Activated CD4-positive, alpha-beta T cell treated with anti-CD3 and anti-CD28 coated beads, Interleukin-2, amount 50 U/mL, for 24 hours (primary cell): ENCODE measurements around the gene LILRB5.
"Not testable (repeated sequence)": the region's sequence is repeated elsewhere in the genome, so short reads cannot be mapped to it uniquely, and the experiment has no call there.

Experiments used
- DNase-seq, 2 donors: peaks; one replicate each; pipeline ENCODE4 v3.0.0-alpha.2; 2020; ENCODE audit warnings: low read depth in 1 of 2, low spot score in 1 of 2

The LILRB5 gene

DNA sequence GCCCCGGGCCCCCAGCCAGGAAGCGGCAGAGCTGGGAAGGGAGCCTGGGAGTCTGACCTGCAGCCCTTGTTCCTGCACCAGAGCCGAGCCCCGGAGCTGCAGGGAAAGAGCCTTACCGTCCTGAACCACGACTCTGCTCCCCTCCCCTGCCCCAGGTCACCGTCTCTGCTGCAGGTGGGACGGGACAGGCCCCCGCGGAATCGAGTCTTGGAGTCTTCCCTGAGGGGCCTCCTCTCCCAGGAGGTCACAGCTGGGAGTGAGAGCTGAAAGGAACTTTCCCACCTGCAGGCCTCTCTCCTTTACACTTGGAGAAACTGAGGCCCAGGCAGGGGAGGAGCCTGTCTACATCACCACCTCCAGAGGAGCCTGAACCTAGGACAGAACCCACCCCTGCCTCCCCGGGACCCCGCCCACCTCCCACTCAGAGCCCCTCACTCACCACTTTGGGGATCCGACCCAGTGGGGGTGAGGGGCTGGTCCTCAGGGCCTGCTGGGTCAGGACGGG, 20.1 kb upstream of the LILRB5 start:
- DNase-seq = not testable (repeated sequence)

DNA sequence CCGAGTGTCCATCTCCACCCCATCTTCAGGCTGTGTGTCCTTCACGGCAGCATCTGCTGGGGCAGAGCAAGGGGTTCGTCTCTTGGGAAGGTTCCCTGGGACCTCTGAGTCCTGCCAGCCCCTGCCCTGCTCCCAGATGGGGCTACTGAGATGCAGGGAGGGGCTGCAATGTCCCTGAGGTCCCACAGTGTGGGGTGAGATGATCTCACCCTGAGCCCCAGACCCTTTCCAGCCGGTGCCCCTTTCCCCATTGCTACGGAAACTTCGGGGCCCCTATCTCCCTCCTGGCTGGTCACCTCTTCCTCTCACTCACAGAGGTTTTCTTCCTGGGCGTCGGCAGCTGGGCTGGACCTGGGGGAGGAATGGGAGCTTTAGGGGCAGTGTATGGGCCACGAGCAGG, 18.9 kb upstream of the LILRB5 start:
- DNase-seq = no peak

DNA sequence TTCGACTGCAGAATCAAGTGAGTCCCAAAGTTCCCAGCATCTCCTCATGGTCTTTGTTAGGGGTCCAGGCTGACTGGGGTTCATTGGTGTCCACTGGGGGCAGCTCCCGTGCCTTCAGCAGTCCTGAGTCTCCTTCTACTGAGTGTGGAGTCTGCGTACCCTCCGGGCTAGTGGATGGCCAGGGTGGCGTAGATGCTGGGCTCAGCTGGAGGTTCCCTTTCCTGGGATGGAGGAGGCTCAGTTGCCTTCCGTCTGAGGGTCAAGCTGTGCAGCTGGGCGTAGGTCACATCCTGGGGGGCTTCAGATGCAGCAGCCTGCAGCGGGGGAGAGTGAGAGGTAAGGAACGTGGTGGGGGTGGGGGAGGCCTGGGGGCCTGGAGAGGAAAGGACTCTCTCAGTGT, 17.4 kb upstream of the LILRB5 start:
- not testable (repeated sequence) for DNase-seq

DNA sequence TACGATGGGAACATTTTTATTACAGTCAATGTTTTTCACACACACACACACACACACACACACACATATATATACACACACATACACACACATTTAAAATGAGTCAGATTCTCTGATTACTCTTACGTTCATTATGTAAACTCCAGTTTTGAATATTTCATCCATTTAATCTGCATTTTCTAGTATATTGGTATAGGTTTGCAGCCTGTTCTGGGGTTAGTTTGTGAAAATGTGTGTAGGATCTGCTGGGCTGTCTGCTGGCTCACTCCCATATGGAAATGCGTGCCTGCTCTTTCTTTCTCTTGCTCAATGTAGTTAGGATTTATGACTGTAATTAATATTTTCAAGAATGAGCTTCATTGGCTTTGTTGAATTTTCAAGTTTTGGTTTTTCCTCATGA, 16.7 kb upstream of the LILRB5 start:
- DNase-seq = no peak

DNA sequence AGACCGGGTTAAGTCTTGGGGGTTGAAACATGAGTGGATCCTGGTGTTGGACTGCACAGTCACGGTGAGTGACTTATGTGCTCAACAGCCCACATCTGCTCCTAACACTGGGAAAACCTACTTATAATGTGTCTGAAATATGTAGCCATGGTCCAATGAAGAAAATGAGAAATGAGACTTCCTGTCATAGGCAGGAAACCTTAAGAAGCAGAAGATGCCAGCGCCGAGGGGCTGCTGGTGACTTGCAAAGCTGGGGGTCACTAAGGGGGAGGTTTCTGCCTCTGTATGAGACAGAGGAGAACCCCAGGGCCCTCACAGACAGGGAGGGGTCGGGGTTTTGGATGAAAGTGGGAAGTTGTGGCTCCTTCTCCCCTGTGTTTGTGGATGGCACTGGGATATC, 15.1 kb upstream of the LILRB5 start:
- not testable (repeated sequence) for DNase-seq

DNA sequence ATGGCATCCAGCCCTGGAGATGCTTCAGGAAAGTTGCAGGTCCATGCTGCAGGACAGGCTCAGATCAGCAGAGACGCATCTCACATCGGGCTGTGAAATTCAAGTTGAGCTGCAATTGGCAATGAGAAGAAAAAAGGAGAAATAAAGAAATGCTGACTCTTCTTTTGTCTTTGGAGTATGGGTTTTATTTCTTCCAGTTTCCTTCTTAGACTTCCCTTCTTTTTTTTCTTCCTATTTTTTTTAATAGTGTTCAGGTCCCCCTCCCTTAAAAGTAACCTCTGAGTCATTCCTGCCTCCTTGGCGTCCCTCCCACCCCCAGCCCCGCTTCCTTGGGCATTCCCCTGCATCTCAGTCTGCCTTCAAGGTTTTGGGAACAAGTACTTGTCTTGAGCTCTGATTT, 14.5 kb upstream of the LILRB5 start:
- DNase-seq = not testable (repeated sequence)

DNA sequence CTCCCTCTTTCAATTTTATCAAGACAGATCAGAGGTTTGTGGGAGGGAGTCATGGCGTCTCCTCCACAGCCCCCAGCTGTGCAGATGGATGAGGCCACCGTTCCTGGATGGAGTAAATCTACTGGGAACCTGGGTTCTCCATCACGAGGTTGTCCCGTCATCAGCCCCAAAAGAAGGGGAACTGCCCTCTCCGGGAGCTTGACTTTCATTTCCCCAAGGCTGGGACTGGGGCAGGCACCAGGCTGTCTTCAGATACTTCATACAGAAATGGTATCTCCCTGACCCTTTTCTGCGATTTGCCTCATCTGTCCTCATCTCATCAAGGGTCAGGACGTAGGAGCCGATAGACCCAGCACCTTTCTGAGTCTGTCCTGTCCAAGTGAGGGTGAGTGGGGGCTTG, 14.0 kb upstream of the LILRB5 start:
- DNase-seq = no peak

GRCh38 chr19:54268936-54269335, 11.9 kb upstream of the LILRB5 start:
- no peak for DNase-seq

DNA sequence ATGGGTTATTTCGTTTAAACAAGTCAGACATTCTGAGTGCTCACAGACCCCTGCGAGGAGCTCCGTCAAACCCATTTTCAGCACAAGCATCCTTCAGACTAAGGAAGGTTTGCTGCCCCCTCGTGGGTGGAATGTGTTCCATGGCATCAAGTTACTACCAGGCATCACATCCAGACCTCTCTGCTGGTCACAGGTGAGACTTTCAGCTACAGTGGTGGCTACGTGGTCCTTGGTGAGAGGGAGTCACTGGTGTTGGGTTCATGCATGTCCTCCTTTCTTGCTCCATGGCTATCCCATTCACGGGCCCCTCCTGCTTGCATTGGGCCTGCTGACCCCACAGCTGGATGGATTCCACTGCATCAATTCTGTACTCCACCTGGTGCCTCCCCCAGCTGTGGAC, 9.1 kb upstream of the LILRB5 start:
- peak; percentile 39 to 63 for DNase-seq

DNA sequence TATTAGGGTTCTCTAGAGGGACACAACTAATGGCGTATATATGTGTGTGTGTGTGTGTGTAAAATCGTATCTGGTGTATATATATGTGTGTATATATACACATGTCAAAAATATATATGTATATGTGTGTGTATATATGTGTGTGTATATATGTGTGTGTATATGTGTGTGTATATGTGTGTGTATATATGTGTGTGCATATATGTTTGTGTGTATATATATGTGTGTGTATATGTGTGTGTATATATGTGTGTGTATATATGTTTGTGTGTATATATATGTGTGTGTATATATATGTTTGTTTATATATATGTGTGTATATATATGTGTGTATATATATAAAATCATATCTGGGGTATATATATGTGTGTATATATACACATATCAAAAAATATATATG, 5.4 kb upstream of the LILRB5 start:
- DNase-seq = no peak

DNA sequence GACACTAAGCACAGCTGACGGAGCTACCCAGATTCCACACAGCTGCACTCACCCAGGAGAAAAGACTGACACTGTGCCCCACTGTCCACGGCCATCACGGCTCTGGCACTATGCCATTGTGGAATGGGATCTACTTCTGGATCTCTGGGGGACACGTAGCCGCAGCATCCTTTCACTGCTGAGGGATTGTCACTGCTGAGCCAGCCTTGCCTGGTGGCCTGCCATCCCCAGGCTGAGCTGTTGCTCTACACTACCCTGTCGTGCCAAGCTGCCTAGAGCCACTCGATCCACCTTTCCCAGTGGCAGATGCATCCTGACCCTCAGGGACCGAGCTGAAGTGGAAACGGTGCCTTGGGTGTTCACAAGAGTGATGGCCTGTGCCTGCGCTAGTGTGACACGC, 5.0 kb upstream of the LILRB5 start:
- no peak for DNase-seq

- DNase-seq = no peak
These were observed 590 bp downstream of the LILRB5 start for GRCh38 chr19:54256250-54257115.

DNA sequence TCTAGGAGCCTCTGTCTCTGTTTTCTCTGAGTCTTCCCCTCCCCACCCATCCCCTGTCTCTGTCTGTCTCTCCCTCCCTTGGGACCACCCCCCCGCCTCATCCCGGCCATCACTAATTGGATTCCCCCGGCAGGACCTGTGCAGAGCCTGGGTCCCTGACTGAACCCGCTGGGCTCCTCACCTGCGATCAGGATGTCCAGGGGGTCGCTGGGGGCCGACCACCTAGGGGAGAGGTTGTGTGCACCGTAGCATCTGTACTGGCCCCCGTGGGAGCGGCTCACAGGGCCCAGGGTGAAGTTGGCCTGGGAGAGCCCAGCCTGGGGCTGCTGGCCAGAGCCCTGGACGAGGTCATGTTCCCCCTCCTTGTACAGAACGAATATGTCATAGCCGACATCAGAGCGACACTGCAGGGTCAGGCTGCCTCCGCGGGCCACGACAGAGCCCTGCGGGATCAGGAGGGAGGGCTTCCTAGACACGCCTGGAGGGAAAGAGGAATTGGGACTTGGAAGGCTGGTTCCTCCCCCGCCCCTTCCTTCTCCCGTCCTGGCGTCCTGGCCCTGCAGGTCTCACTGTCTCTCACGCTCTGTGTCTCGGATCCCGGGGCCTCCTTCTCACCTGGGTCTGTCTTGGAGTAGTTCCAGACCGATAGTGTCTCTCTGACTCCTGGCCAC, 1.8 kb downstream of the LILRB5 start:
- DNase-seq = no peak

- no peak for DNase-seq
These were observed 2.7 kb downstream of the LILRB5 start for GRCh38 chr19:54254195-54254906.

DNA sequence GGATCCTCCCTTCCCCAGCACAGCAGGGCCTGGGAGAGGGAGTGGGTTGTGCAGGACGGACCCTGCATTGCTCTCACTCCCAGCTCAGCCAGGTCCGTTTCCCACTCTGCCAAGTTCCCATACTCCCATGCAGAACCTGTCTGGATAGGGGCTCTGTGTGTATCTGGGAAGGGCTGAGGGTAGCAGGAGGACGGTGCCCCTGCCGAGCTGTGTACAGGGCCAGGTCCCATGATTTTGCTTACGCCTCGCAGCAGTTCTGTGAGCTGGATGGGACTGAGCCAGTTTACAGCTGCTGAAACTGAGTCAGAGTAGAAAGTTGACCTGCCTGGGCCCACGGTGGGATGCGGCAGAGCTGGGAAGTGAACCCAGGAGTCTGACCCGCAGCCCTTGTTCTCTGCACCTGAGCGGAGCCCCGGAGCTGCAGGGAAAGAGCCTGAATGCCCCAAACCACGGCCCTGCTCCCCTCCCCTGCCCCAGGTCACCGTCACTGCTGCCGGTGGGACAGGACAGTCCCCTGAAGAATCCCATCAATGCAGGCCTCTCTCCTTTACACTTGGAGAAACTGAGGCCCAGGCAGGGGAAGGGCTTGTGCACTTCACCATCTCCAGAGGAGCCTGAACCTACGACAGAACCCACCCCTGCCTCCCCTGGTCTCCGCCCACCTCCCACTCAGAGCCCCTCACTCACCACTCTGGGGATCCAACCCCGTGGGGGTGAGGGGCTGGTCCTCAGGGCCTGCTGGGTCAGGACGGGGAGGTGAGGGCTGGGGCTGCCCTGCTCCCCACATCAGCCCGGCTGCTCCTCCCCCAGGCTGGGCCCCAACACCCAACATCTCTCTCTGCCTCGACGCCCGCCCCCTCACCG, 3.5 kb downstream of the LILRB5 start:
- no peak for DNase-seq

DNA sequence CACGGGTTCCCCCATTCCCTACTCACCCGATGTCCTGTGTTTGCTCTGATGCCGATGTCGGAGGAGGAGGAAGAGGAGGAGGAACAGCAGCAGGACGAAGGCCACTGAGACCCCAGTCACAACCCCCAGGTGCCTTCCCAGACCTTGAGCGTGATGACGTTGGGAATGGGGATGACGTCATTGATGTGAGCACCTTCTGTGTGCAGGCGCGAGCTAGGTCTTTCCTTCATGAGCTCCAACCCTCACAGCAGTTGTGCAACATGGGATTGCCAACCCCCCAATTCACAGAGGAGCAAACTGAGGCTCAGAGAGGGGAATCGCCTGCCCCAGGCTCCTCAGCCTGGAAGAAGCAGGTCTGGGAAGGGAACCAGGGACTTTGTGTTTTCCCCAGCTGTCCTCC, 4.2 kb downstream of the LILRB5 start:
- DNase-seq = no peak

GRCh38 chr19:54252243-54252642, 4.8 kb downstream of the LILRB5 start:
- no peak for DNase-seq

DNA sequence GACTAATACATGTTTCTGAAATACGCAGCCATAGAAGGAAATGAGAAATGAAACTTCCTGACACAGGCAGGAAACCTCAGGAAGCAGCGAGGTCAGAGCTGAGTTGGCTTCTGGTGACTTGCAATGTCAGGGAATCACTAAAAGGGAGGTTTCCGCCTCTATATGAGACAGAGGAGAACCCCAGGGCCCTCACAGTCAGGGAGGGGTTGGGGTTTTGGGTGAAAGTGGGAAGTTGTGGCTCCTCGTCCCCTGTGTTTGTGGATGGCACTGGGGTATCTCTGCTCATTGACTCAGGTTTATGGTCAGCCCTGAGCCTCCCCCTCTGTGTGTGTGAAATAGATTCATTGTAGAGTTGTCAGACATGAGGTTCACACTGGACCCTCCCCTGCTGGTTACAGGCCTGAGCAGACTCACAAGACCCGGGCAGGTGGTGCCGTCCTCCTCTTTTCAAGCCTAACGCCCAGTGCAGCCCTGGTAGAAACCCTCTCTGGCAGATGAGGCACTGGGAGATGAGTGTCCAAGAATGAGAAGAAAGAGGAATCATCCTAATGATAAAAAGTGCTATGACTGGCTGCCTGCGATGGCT, 9.0 kb downstream of the LILRB5 start:
- DNase-seq = peak in 1 of 2 donors; percentile 29

GRCh38 chr19:54247106-54247930, 9.8 kb downstream of the LILRB5 start:
- no peak for DNase-seq

GRCh38 chr19:54245936-54246335, 11.1 kb downstream of the LILRB5 start:
- no peak for DNase-seq
